ENCODE data around the gene SNCG. TPM values are rescaled to one million over a fixed set of nuclear protein-coding genes. Genes with fewer than 3 reads are reported as not detected.

Gene SNCG
- total RNA-seq, 1 experiment from 2014 or later: 99.4 TPM

DNA sequence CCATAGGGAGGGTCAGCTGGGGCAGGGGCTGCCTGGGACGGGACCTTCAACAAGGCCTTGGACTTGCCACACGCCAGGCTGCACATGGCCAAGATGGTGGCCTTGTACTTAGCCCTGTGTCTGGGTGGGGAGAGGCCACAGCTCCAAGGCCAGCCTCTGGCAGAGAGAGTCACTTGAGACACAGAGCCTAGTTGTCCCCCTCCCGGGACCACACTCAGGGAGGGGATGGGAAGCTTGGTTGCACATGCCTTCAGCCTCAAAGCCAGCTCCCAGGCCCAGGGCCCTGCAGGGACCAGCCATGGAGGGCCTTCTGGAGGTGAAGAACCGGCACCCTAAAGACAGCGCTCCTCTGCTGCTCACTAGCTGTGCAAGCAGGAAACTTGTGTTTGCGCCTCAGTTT is 17.7 kb upstream of the SNCG start:
- no peaks in the 10 kb centered on the region for H3K79me2 ChIP-seq (ENCODE audit: low read depth)
- TF ChIP-seq EZH2 (IDR thresholded peaks at IDR 0.05; ENCODE audit: low read depth): no peak
- TF ChIP-seq, protein P1, sequence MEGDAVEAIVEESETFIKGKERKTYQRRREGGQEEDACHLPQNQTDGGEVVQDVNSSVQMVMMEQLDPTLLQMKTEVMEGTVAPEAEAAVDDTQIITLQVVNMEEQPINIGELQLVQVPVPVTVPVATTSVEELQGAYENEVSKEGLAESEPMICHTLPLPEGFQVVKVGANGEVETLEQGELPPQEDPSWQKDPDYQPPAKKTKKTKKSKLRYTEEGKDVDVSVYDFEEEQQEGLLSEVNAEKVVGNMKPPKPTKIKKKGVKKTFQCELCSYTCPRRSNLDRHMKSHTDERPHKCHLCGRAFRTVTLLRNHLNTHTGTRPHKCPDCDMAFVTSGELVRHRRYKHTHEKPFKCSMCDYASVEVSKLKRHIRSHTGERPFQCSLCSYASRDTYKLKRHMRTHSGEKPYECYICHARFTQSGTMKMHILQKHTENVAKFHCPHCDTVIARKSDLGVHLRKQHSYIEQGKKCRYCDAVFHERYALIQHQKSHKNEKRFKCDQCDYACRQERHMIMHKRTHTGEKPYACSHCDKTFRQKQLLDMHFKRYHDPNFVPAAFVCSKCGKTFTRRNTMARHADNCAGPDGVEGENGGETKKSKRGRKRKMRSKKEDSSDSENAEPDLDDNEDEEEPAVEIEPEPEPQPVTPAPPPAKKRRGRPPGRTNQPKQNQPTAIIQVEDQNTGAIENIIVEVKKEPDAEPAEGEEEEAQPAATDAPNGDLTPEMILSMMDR (conservative IDR thresholded peaks at IDR 0.05): no peak
- H3K4me1 ChIP-seq (replicated peaks; ENCODE audit: insufficient read depth): peaks cover 13% of the 10 kb centered on the region
- H4K20me1 ChIP-seq (ENCODE audit: insufficient read depth): no peaks in the 10 kb centered on the region
- no peaks in the 10 kb centered on the region for H3K9me3 ChIP-seq (ENCODE audit: insufficient read depth, low read depth)
- H3K36me3 ChIP-seq (ENCODE audit: low read depth): no peaks in the 10 kb centered on the region
- no peak overlapping the region for H3K4me2 ChIP-seq
- no TSS peak for BruUV-seq (replicated peaks)
- no peak overlapping the region for H3K4me3 ChIP-seq
- no peaks in the 10 kb centered on the region for H3F3A ChIP-seq (ENCODE audit: insufficient read depth, low read depth)
- ChIA-PET POLR2A (ENCODE audit: unreplicated experiment) (interaction anchor here (0.6 kb wide), 1 partner anchor 18 kb away, joined by 3 read pairs; no protein-coding TSS in a partner anchor), CTCF (no interaction called here)
- no peak overlapping the region for H3K27ac ChIP-seq
- no peaks in the 10 kb centered on the region for H3K9me2 ChIP-seq (ENCODE audit: insufficient read depth)
- no peak overlapping the region for H2AFZ ChIP-seq
- no peak for DNase-seq
- H3K27me3 ChIP-seq (ENCODE audit: insufficient read depth, low read depth): no peaks in the 10 kb centered on the region
- intact Hi-C loops (cut with micrococcal nuclease; ENCODE audit: unreplicated experiment): no loop called here

DNA sequence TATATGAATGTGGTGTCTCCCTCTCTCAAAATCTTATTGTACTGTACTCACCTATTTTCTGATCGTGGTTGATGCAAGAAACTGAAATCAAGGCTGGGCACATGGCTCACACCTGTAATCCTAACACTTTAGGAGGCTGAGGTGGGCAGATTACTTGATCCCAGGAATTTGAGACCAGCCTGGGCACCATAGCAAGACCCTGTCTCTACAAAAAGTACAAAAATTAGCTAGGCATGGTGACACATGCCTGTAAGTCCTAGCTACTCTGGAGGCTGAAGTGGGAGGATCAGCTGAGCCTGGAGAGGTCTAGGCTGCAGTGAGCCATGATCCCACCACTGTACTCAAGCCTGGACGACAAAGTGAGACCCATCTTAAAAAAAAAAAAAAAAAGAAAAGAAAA is 17.0 kb upstream of the SNCG start:
- Histone ChIP-seq H3K4me2 (no peak overlapping the region), H2AFZ (no peak overlapping the region), H3K27me3 (ENCODE audit: insufficient read depth, low read depth) (no peaks in the 10 kb centered on the region), H3K4me1 (replicated peaks; ENCODE audit: insufficient read depth) (peaks cover 13% of the 10 kb centered on the region), H3K79me2 (ENCODE audit: low read depth) (no peaks in the 10 kb centered on the region), H3K4me3 (no peak overlapping the region), H4K20me1 (ENCODE audit: insufficient read depth) (no peaks in the 10 kb centered on the region), H3F3A (ENCODE audit: insufficient read depth, low read depth) (no peaks in the 10 kb centered on the region), H3K27ac (no peak overlapping the region), H3K36me3 (ENCODE audit: low read depth) (no peaks in the 10 kb centered on the region), H3K9me2 (ENCODE audit: insufficient read depth) (no peaks in the 10 kb centered on the region), H3K9me3 (ENCODE audit: insufficient read depth, low read depth) (no peaks in the 10 kb centered on the region)
- ChIA-PET POLR2A (ENCODE audit: unreplicated experiment) (no interaction called here), CTCF (interaction anchor here (0.7 kb wide), 1 partner anchor 9 kb away, joined by 3 read pairs; no protein-coding TSS in a partner anchor)
- TF ChIP-seq, protein P1 (conservative IDR thresholded peaks at IDR 0.05): no peak
- no peak for TF ChIP-seq EZH2 (IDR thresholded peaks at IDR 0.05; ENCODE audit: low read depth)
- no TSS peak for BruUV-seq (replicated peaks)
- intact Hi-C loops (cut with micrococcal nuclease; ENCODE audit: unreplicated experiment): no loop called here
- no peak for DNase-seq

DNA sequence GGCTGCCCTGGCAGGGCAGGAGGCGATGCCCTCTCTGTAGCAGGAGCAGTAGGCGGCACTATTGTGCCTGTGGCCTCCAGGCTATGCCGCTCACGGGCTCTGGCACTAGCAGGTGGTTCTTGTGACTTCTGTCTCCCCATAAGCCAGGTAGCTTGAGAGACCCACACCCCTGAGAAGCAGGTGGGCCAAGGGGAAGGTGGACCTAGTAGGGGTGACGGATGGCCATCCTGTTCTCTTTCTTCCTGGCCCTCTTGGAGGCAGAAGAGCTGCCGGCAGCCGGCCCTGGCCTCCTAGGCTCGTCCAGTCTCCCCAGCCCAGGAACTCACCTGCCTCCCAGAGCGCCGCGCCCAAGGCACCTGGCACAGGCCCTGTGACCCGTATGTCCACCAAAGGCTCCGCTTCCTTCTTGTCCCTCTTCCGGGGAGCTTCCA is 16.4 kb upstream of the SNCG start:
- DNase-seq: no peak
- CTCF ChIA-PET: no interaction called here
- POLR2A ChIA-PET (ENCODE audit: unreplicated experiment): no interaction called here
- H3K9me2 ChIP-seq (ENCODE audit: insufficient read depth): no peaks in the 10 kb centered on the region
- H3K79me2 ChIP-seq (ENCODE audit: low read depth): no peaks in the 10 kb centered on the region
- H3K27ac ChIP-seq: no peak overlapping the region
- H3F3A ChIP-seq (ENCODE audit: insufficient read depth, low read depth): no peaks in the 10 kb centered on the region
- H3K4me3 ChIP-seq: no peak overlapping the region
- no TSS peak for BruUV-seq (replicated peaks)
- H3K4me1 ChIP-seq (replicated peaks; ENCODE audit: insufficient read depth): peaks cover 13% of the 10 kb centered on the region
- no peaks in the 10 kb centered on the region for H3K9me3 ChIP-seq (ENCODE audit: insufficient read depth, low read depth)
- no peak overlapping the region for H2AFZ ChIP-seq
- H3K4me2 ChIP-seq: no peak overlapping the region
- H3K36me3 ChIP-seq (ENCODE audit: low read depth): no peaks in the 10 kb centered on the region
- H4K20me1 ChIP-seq (ENCODE audit: insufficient read depth): no peaks in the 10 kb centered on the region
- no peaks in the 10 kb centered on the region for H3K27me3 ChIP-seq (ENCODE audit: insufficient read depth, low read depth)
- no peak for TF ChIP-seq EZH2 (IDR thresholded peaks at IDR 0.05; ENCODE audit: low read depth)
- TF ChIP-seq, protein P1 (conservative IDR thresholded peaks at IDR 0.05): no peak
- intact Hi-C loops (cut with micrococcal nuclease; ENCODE audit: unreplicated experiment): no loop called here

Measured in PC-9 (cell line).